Smooth muscle cell (in vitro differentiated cells): ENCODE measurements around the gene HOXB3. TPM values are rescaled to one million over a fixed set of nuclear protein-coding genes. Genes with fewer than 3 reads are reported as not detected.

Source experiments
- DNase-seq: peaks from one replicate; lab custom pipeline; 2025; ENCODE audit not compliant: unreplicated experiment; lab: John Stamatoyannopoulos, UW
- H2AFZ ChIP-seq: fragments of 200-600 bp; sonication (generic); 2 replicates; pipeline ENCODE4 v1.6.0; 2016; ENCODE audit warnings: antibody characterized with exemption, low read depth, mild to moderate bottlenecking
- H3F3A ChIP-seq: fragments of 200-600 bp; sonication (generic); 2 replicates; pipeline ENCODE4 v1.6.0; 2017; ENCODE audit warnings: antibody characterized with exemption, low read depth
- H3K27ac ChIP-seq: fragments of 200-600 bp; sonication (generic); 2 replicates; pipeline ENCODE4 v1.5.1; 2016; ENCODE audit warnings: low read depth, mild to moderate bottlenecking
- H3K27me3 ChIP-seq: fragments of 200-600 bp; sonication (generic); 2 replicates; pipeline ENCODE4 v1.6.1; 2016; ENCODE audit warnings: low read depth, mild to moderate bottlenecking
- H3K36me3 ChIP-seq: fragments of 200-600 bp; sonication (generic); 2 replicates; pipeline ENCODE4 v1.5.1; 2016; ENCODE audit warnings: low read depth
- H3K4me1 ChIP-seq: fragments of 200-600 bp; sonication (generic); 2 replicates; pipeline ENCODE4 v1.5.1; 2016; ENCODE audit warnings: low read depth
- H3K4me2 ChIP-seq: fragments of 200-600 bp; sonication (generic); 2 replicates; pipeline ENCODE4 v1.6.0; 2016; ENCODE audit warnings: mild to moderate bottlenecking
- H3K4me3 ChIP-seq: fragments of 200-600 bp; sonication (generic); 2 replicates; pipeline ENCODE4 v1.5.1; 2016; ENCODE audit warnings: mild to moderate bottlenecking
- H3K79me2 ChIP-seq: fragments of 200-600 bp; sonication (generic); 2 replicates; pipeline ENCODE4 v1.6.0; 2016; ENCODE audit warnings: low read depth, mild to moderate bottlenecking
- H3K9ac ChIP-seq: fragments of 200-600 bp; sonication (generic); 2 replicates; pipeline ENCODE4 v1.6.0; 2016; ENCODE audit warnings: low read depth
- H3K9me3 ChIP-seq: fragments of 200-600 bp; sonication (generic); replicated peaks from 2 replicates; pipeline ENCODE4 v1.5.1; 2016; ENCODE audit warnings: low read depth
- H4K20me1 ChIP-seq: fragments of 200-600 bp; sonication (generic); 2 replicates; pipeline ENCODE4 v1.6.0; 2016; ENCODE audit warnings: low read depth
- WGBS: methylation state at CpG from one replicate; pipeline ENCODE4 v1.1.7; 2016; ENCODE audit warnings: low lambda C conversion rate; 5-methylcytosine and 5-hydroxymethylcytosine counted together
- polyA plus RNA-seq: library from polyadenylated mRNA; unstranded; fragments of >200 nt; fragmentation: Nextera tagmentation; extraction: Ambion mirVana; gene quantifications from 2 replicates; pipeline ENCODE4 v1.2.1, GENCODE V29; 2016
- total RNA-seq: library from RNA; depleted of rRNA; stranded (reverse); fragments of >200 nt; gene quantifications from 2 replicates; pipeline ENCODE4 v1.2.3, GENCODE V29; 2014
- TF ChIP-seq, protein P1 (sequence below): fragments of 200-600 bp; sonication (generic); IDR thresholded peaks from 2 replicates; pipeline ENCODE4 v1.5.1; 2017; ENCODE audit warnings: borderline replicate concordance, mild to moderate bottlenecking, antibody characterized with exemption; ENCODE audit not compliant: insufficient read depth, poor library complexity, severe bottlenecking

The HOXB3 gene
- total and polyA plus RNA-seq, 2 experiments from 2014 or later = 2.8 to 5.1 TPM

DNA sequence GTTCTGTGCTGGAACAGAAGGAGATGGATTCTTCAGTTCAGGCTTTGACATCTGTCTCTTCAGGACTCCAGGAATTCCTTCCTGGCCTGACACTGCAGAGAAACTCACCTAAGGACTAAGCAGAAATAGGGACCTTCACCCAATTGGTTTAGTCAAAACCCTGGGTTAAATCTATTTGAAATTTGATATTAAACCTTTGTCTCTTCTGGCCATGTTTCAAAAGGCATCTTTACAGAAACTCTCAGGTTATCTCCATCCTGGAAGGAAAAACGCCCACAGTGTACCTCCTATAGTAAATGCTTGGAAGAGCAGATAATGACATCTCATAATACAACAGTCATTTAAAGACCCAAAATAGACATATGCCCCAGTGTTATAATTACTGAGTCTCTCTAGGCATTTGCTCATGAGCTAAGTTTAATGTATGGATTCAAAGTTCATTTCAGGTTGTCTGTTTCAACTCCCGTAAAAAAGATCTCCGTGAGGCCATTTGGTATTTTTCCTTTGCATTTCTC, 6.3 kb downstream of the HOXB3 start:
- Histone ChIP-seq H3F3A (no peaks in the 10 kb centered on the region), H3K27me3 (peaks cover 87% of the 10 kb centered on the region), H3K79me2 (peaks cover 64% of the 10 kb centered on the region), H3K4me1 (no peaks in the 10 kb centered on the region), H3K27ac (no peak overlapping the region), H3K9me3 (no peaks in the 10 kb centered on the region), H3K9ac (no peak overlapping the region), H2AFZ (no peak overlapping the region), H3K36me3 (no peaks in the 10 kb centered on the region), H3K4me3 (no peak overlapping the region), H3K4me2 (no peak overlapping the region), H4K20me1 (peaks cover 99% of the 10 kb centered on the region)
- TF ChIP-seq, protein P1, sequence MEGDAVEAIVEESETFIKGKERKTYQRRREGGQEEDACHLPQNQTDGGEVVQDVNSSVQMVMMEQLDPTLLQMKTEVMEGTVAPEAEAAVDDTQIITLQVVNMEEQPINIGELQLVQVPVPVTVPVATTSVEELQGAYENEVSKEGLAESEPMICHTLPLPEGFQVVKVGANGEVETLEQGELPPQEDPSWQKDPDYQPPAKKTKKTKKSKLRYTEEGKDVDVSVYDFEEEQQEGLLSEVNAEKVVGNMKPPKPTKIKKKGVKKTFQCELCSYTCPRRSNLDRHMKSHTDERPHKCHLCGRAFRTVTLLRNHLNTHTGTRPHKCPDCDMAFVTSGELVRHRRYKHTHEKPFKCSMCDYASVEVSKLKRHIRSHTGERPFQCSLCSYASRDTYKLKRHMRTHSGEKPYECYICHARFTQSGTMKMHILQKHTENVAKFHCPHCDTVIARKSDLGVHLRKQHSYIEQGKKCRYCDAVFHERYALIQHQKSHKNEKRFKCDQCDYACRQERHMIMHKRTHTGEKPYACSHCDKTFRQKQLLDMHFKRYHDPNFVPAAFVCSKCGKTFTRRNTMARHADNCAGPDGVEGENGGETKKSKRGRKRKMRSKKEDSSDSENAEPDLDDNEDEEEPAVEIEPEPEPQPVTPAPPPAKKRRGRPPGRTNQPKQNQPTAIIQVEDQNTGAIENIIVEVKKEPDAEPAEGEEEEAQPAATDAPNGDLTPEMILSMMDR = no peak
- 79% methylated on average over 3 of the region's 3 CpGs for WGBS
- DNase-seq = no peak

DNA sequence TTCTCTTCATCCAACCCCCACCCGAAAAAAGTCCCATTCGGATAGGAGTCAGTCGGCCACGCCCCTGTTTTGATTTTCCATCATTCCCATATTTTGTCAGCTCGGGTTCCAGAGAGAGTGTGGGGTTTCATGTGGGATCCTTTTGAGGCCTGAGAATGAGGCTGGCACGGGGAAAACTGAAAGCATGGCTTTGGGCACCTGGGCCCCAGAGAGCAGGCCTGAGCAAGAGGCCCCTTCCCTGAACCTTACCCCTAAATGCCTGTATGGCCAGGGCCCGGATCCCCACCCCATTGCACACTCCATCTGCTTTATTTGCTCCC, 7.3 kb downstream of the HOXB3 start:
- TF ChIP-seq, protein P1 = no peak
- H3K9ac ChIP-seq = no peak overlapping the region
- peaks cover 82% of the 10 kb centered on the region for H3K27me3 ChIP-seq
- peaks cover 96% of the 10 kb centered on the region for H4K20me1 ChIP-seq
- H3K27ac ChIP-seq = no peak overlapping the region
- no peak overlapping the region for H3K4me3 ChIP-seq
- H3F3A ChIP-seq = no peaks in the 10 kb centered on the region
- H3K79me2 ChIP-seq = peaks cover 69% of the 10 kb centered on the region
- no peaks in the 10 kb centered on the region for H3K4me1 ChIP-seq
- no peaks in the 10 kb centered on the region for H3K36me3 ChIP-seq
- DNase-seq = no peak
- H3K9me3 ChIP-seq = no peaks in the 10 kb centered on the region
- 49% methylated on average over 7 of the region's 7 CpGs for WGBS
- H3K4me2 ChIP-seq = peak overlapping the region; percentile 87
- no peak overlapping the region for H2AFZ ChIP-seq

DNA sequence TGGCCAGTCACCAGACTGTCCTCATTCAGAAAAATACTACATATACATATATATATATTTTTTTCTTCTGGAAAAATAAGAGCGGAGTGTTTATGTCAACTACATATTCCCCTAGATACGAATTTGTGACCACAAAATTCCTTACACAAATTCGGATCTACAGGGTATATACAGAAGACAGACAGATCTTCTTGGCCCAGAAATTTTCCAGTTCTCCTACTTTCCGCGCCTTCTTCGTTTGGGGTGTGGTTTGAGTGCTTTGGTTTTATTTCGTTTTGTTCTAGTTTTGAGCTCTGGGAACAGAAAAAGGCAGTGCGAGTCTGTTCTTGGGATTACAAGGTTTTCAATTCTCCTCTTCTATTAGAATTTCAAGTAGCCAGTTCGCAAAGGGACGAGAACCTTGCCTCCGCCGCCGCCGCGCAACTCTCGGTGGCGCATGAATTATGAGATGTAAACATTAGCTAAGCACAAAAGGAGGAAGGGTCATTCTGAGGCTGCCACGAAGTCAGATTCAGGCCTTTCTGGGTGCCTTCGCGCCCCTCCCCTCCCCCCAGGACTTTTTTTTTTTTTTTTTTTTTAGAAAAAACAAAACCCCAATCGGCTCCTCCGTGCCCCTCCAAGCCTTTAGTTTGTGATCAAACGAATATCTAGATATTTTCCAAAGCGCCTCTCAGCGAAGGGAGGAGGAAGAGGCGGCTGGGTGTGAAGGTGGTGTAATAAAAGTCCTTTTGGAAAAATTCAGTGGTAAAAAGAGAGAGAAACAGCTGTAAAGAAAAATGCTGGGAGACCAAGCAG, 10.1 kb downstream of the HOXB3 start:
- peaks cover 69% of the 10 kb centered on the region for H3K79me2 ChIP-seq

More for the DNA sequence above, 10.1 kb downstream of the HOXB3 start:
- Histone ChIP-seq H3K27me3 (peaks cover 87% of the 10 kb centered on the region), H2AFZ (no peak overlapping the region), H4K20me1 (peaks cover 97% of the 10 kb centered on the region), H3K27ac (no peak overlapping the region), H3K36me3 (no peaks in the 10 kb centered on the region), H3F3A (no peaks in the 10 kb centered on the region), H3K4me3 (peak overlapping the region; percentile 19), H3K4me1 (peaks cover 7% of the 10 kb centered on the region), H3K9ac (no peak overlapping the region), H3K9me3 (no peaks in the 10 kb centered on the region), H3K4me2 (peak overlapping the region; percentile 90)
- TF ChIP-seq, protein P1 = no peak
- 27% methylated on average over 26 of the region's 26 CpGs for WGBS
- no peak for DNase-seq
